ENCODE results near the gene RPGRIP1L. TPM values are rescaled to one million over a fixed set of nuclear protein-coding genes. Genes with fewer than 3 reads are reported as not detected.

The RPGRIP1L gene
- total and polyA plus RNA-seq, 2 donors from 2014 or later = 4.3 to 10.2 TPM

- intact Hi-C loops (cut with DNase I) = no loop called here
- FAIRE-seq = no peak
Measured at GRCh38 chr16:53646506-53646905, 57.2 kb downstream of the RPGRIP1L start.

GRCh38 chr16:53643474-53643873, 60.2 kb downstream of the RPGRIP1L start:
- peaks cover 0 to 3% (median 0%) of the 10 kb centered on the region in 3 donors for H3K36me3 ChIP-seq (ENCODE audit: control insufficient read depth in 2 of 3, insufficient read depth in 3 of 3, low read length in 3 of 3)
- intact Hi-C loops (cut with DNase I) = no loop called here
- FAIRE-seq = no peak

More at GRCh38 chr16:53646506-53646905, 57.2 kb downstream of the RPGRIP1L start:
- Histone ChIP-seq H3K27ac (ENCODE audit: low read depth in 2 of 2, low read length in 2 of 2) (no peak overlapping the region), H3K36me3 (ENCODE audit: control insufficient read depth in 2 of 3, insufficient read depth in 3 of 3, low read length in 3 of 3) (peaks cover 0 to 3% (median 0%) of the 10 kb centered on the region in 3 donors), H3K9me3 (ENCODE audit: control insufficient read depth in 2 of 3, insufficient read depth in 1 of 3, low read length in 3 of 3) (peaks cover 0 to 9% (median 5%) of the 10 kb centered on the region in 3 donors), H3K4me3 (ENCODE audit: low read length in 3 of 3) (no peak overlapping the region), H3K4me1 (ENCODE audit: control insufficient read depth in 2 of 3, insufficient read depth in 2 of 3, low read depth in 1 of 3, low read length in 3 of 3) (no peaks in the 10 kb centered on the region), H3K9ac (ENCODE audit: low read length in 3 of 3) (no peak overlapping the region), H3K27me3 (ENCODE audit: control insufficient read depth, insufficient read depth, low read length) (no peaks in the 10 kb centered on the region)
- no peak for TF ChIP-seq CTCF (IDR thresholded peaks at IDR 0.05; ENCODE audit: borderline replicate concordance, extremely low read depth, insufficient read depth)
- DNase-seq = no peak

GRCh38 chr16:53642094-53642493, 61.6 kb downstream of the RPGRIP1L start:
- TF ChIP-seq CTCF (IDR thresholded peaks at IDR 0.05; ENCODE audit: borderline replicate concordance, extremely low read depth, insufficient read depth) = no peak

More at GRCh38 chr16:53643474-53643873, 60.2 kb downstream of the RPGRIP1L start:
- H3K4me1 ChIP-seq (ENCODE audit: control insufficient read depth in 2 of 3, insufficient read depth in 2 of 3, low read depth in 1 of 3, low read length in 3 of 3) = no peaks in the 10 kb centered on the region
- H3K9me3 ChIP-seq (ENCODE audit: control insufficient read depth in 2 of 3, insufficient read depth in 1 of 3, low read length in 3 of 3) = peaks cover 0 to 9% (median 5%) of the 10 kb centered on the region in 3 donors
- no peak overlapping the region for H3K9ac ChIP-seq (ENCODE audit: low read length in 3 of 3)
- no peaks in the 10 kb centered on the region for H3K27me3 ChIP-seq (ENCODE audit: control insufficient read depth, insufficient read depth, low read length)
- no peak for DNase-seq
- TF ChIP-seq CTCF (IDR thresholded peaks at IDR 0.05; ENCODE audit: borderline replicate concordance, extremely low read depth, insufficient read depth) = no peak
- H3K4me3 ChIP-seq (ENCODE audit: low read length in 3 of 3) = no peak overlapping the region
- no peak overlapping the region for H3K27ac ChIP-seq (ENCODE audit: low read depth in 2 of 2, low read length in 2 of 2)

GRCh38 chr16:53636978-53637377, 66.7 kb downstream of the RPGRIP1L start:
- no peak for FAIRE-seq
- Histone ChIP-seq H3K4me3 (ENCODE audit: low read length in 3 of 3) (no peak overlapping the region), H3K27ac (ENCODE audit: low read depth in 2 of 2, low read length in 2 of 2) (no peak overlapping the region), H3K4me1 (ENCODE audit: control insufficient read depth in 2 of 3, insufficient read depth in 2 of 3, low read depth in 1 of 3, low read length in 3 of 3) (no peaks in the 10 kb centered on the region), H3K9ac (ENCODE audit: low read length in 3 of 3) (no peak overlapping the region), H3K9me3 (ENCODE audit: control insufficient read depth in 2 of 3, insufficient read depth in 1 of 3, low read length in 3 of 3) (no peaks in the 10 kb centered on the region), H3K36me3 (ENCODE audit: control insufficient read depth in 2 of 3, insufficient read depth in 3 of 3, low read length in 3 of 3) (peaks cover 0 to 4% (median 0%) of the 10 kb centered on the region in 3 donors), H3K27me3 (ENCODE audit: control insufficient read depth, insufficient read depth, low read length) (no peaks in the 10 kb centered on the region)
- DNase-seq = no peak
- no peak for TF ChIP-seq CTCF (IDR thresholded peaks at IDR 0.05; ENCODE audit: borderline replicate concordance, extremely low read depth, insufficient read depth)
- intact Hi-C loops (cut with DNase I) = no loop called here

More at GRCh38 chr16:53642094-53642493, 61.6 kb downstream of the RPGRIP1L start:
- FAIRE-seq (no peak), DNase-seq (no peak)
- no peak overlapping the region for H3K9ac ChIP-seq (ENCODE audit: low read length in 3 of 3)
- no peak overlapping the region for H3K4me3 ChIP-seq (ENCODE audit: low read length in 3 of 3)
- no peaks in the 10 kb centered on the region for H3K27me3 ChIP-seq (ENCODE audit: control insufficient read depth, insufficient read depth, low read length)
- intact Hi-C loops (cut with DNase I) = no loop called here
- peaks cover 0 to 4% (median 3%) of the 10 kb centered on the region in 3 donors for H3K36me3 ChIP-seq (ENCODE audit: control insufficient read depth in 2 of 3, insufficient read depth in 3 of 3, low read length in 3 of 3)
- no peaks in the 10 kb centered on the region for H3K4me1 ChIP-seq (ENCODE audit: control insufficient read depth in 2 of 3, insufficient read depth in 2 of 3, low read depth in 1 of 3, low read length in 3 of 3)
- no peak overlapping the region for H3K27ac ChIP-seq (ENCODE audit: low read depth in 2 of 2, low read length in 2 of 2)
- peaks cover 0 to 9% (median 5%) of the 10 kb centered on the region in 3 donors for H3K9me3 ChIP-seq (ENCODE audit: control insufficient read depth in 2 of 3, insufficient read depth in 1 of 3, low read length in 3 of 3)
